ENCODE measurements around the gene ZNF823. TPM values are rescaled to one million over a fixed set of nuclear protein-coding genes. Genes with fewer than 3 reads are reported as not detected.
A peak's percentile ranks its signal among the peaks of the same experiment; 100 is the strongest.
"Not testable (repeated sequence)": the region's sequence is repeated elsewhere in the genome, so short reads cannot be mapped to it uniquely, and the experiment has no call there.

The ZNF823 gene
- total RNA-seq, result 1 to 10 TPM; 4.0 to 4.9 TPM

GRCh38 chr19:11738746-11739620, at the start of gene ZNF823:
Gene ZNF823 (minus strand): TSS chr19:11738946. CDS start chr19:11738819, 127 bp downstream.
- peak; percentile 97 for DNase-seq
- CTCF ChIA-PET, result interaction anchor here (0.8 to 1.0 kb wide), 2 partner anchors 39 to 179 kb away, joined by 3 read pairs; no protein-coding TSS in a partner anchor
- Mint-ChIP-seq H3K36me3 (ENCODE audit: low read depth) (peaks cover 20% of the 10 kb centered on the region), H3K4me1 (peaks cover 22% of the 10 kb centered on the region), H3K27ac (peak within 1 kb of the TSS; percentile 93), H3K4me3 (peak within 1 kb of the TSS; percentile 99), H3K27me3 (peaks cover 1% of the 10 kb centered on the region), H3K9me3 (peaks cover 12% of the 10 kb centered on the region)
- POLR2A ChIA-PET, result interaction anchor here (0.9 to 1.3 kb wide), 3 partner anchors 28 to 249 kb away, joined by 3 to 7 read pairs (median 3); partner anchors contain the start of gene ZNF441

GRCh38 chr19:11787536-11787935, 48.8 kb upstream of the ZNF823 start:
- H3K36me3 Mint-ChIP-seq (ENCODE audit: low read depth), result peaks cover 23% of the 10 kb centered on the region
- H3K4me3 Mint-ChIP-seq, result no peak overlapping the region
- H3K4me1 Mint-ChIP-seq, result no peaks in the 10 kb centered on the region
- CTCF ChIA-PET, result no interaction called here
- H3K27ac Mint-ChIP-seq, result no peak overlapping the region
- H3K27me3 Mint-ChIP-seq, result no peaks in the 10 kb centered on the region
- H3K9me3 Mint-ChIP-seq, result peaks cover 61% of the 10 kb centered on the region
- POLR2A ChIA-PET, result no interaction called here
- DNase-seq, result no peak

- no peak overlapping the region for H3K4me3 Mint-ChIP-seq
- peaks cover 46% of the 10 kb centered on the region for H3K36me3 Mint-ChIP-seq (ENCODE audit: low read depth)
- H3K9me3 Mint-ChIP-seq, result peaks cover 63% of the 10 kb centered on the region
- POLR2A ChIA-PET, result no interaction called here
- H3K4me1 Mint-ChIP-seq, result no peaks in the 10 kb centered on the region
- H3K27me3 Mint-ChIP-seq, result no peaks in the 10 kb centered on the region
- no peak overlapping the region for H3K27ac Mint-ChIP-seq
- DNase-seq, result no peak
- CTCF ChIA-PET, result no interaction called here
These were observed 45.6 kb upstream of the ZNF823 start for GRCh38 chr19:11784356-11784755.

- CTCF ChIA-PET, result no interaction called here
- Mint-ChIP-seq H3K27ac (no peak overlapping the region), H3K9me3 (peaks cover 60% of the 10 kb centered on the region), H3K36me3 (ENCODE audit: low read depth) (peaks cover 52% of the 10 kb centered on the region), H3K4me1 (no peaks in the 10 kb centered on the region), H3K4me3 (no peak overlapping the region), H3K27me3 (no peaks in the 10 kb centered on the region)
- no peak for DNase-seq
- POLR2A ChIA-PET, result no interaction called here
These were observed 45.0 kb upstream of the ZNF823 start for GRCh38 chr19:11783767-11784166.

GRCh38 chr19:11781295-11782057, 42.7 kb upstream of the ZNF823 start:
- H3K27ac Mint-ChIP-seq, result no peak overlapping the region
- H3K27me3 Mint-ChIP-seq, result no peaks in the 10 kb centered on the region
- CTCF ChIA-PET, result no interaction called here
- H3K4me1 Mint-ChIP-seq, result no peaks in the 10 kb centered on the region
- peaks cover 58% of the 10 kb centered on the region for H3K9me3 Mint-ChIP-seq
- DNase-seq, result no peak
- H3K36me3 Mint-ChIP-seq (ENCODE audit: low read depth), result peaks cover 70% of the 10 kb centered on the region
- POLR2A ChIA-PET, result no interaction called here
- H3K4me3 Mint-ChIP-seq, result no peak overlapping the region

GRCh38 chr19:11780431-11781020, 41.8 kb upstream of the ZNF823 start:
- Mint-ChIP-seq H3K27me3 (no peaks in the 10 kb centered on the region), H3K27ac (no peak overlapping the region), H3K4me1 (no peaks in the 10 kb centered on the region), H3K36me3 (ENCODE audit: low read depth) (peaks cover 77% of the 10 kb centered on the region), H3K9me3 (peaks cover 61% of the 10 kb centered on the region), H3K4me3 (no peak overlapping the region)
- ChIA-PET CTCF (no interaction called here), POLR2A (no interaction called here)
- DNase-seq, result no peak

GRCh38 chr19:11776669-11777068, 37.9 kb upstream of the ZNF823 start:
- H3K9me3 Mint-ChIP-seq, result peaks cover 64% of the 10 kb centered on the region
- H3K4me1 Mint-ChIP-seq, DNase-seq, CTCF ChIA-PET, H3K27me3 Mint-ChIP-seq, H3K4me3 Mint-ChIP-seq, H3K27ac Mint-ChIP-seq, POLR2A ChIA-PET: not testable (repeated sequence)
- peaks cover 82% of the 10 kb centered on the region for H3K36me3 Mint-ChIP-seq (ENCODE audit: low read depth)

- H3K4me3 Mint-ChIP-seq, DNase-seq, CTCF ChIA-PET, H3K27ac Mint-ChIP-seq, POLR2A ChIA-PET, H3K27me3 Mint-ChIP-seq: not testable (repeated sequence)
- Mint-ChIP-seq H3K9me3 (peaks cover 57% of the 10 kb centered on the region), H3K36me3 (ENCODE audit: low read depth) (peaks cover 68% of the 10 kb centered on the region), H3K4me1 (peaks cover 18% of the 10 kb centered on the region)
These were observed 32.8 kb upstream of the ZNF823 start for GRCh38 chr19:11771520-11771919.

- POLR2A ChIA-PET, result no interaction called here
- Mint-ChIP-seq H3K4me1 (peaks cover 20% of the 10 kb centered on the region), H3K4me3 (no peak overlapping the region), H3K9me3 (peaks cover 53% of the 10 kb centered on the region), H3K27ac (no peak overlapping the region), H3K27me3 (peaks cover 1% of the 10 kb centered on the region), H3K36me3 (ENCODE audit: low read depth) (peaks cover 61% of the 10 kb centered on the region)
- CTCF ChIA-PET, result no interaction called here
- DNase-seq, result no peak
These were observed 31.2 kb upstream of the ZNF823 start for GRCh38 chr19:11769995-11770394.

- Mint-ChIP-seq H3K27ac (peak overlapping the region; percentile 80), H3K4me3 (peak overlapping the region; percentile 94), H3K36me3 (ENCODE audit: low read depth) (peaks cover 48% of the 10 kb centered on the region), H3K27me3 (peaks cover 2% of the 10 kb centered on the region), H3K4me1 (peaks cover 20% of the 10 kb centered on the region), H3K9me3 (peaks cover 50% of the 10 kb centered on the region)
- ChIA-PET POLR2A (interaction anchor here (0.9 to 1.4 kb wide), 5 partner anchors 30 to 396 kb away, joined by 3 to 6 read pairs (median 3); partner anchors contain the start of gene ZNF491), CTCF (no interaction called here)
- peak; percentile 32 for DNase-seq
These were observed 28.9 kb upstream of the ZNF823 start for GRCh38 chr19:11767633-11768133.

- H3K4me1 Mint-ChIP-seq, result peaks cover 20% of the 10 kb centered on the region
- peaks cover 2% of the 10 kb centered on the region for H3K27me3 Mint-ChIP-seq
- peak within 1 kb of the TSS; percentile 91 for H3K27ac Mint-ChIP-seq
- POLR2A ChIA-PET, result interaction anchor here (0.6 to 1.4 kb wide), 10 partner anchors 28 to 567 kb away, joined by 3 to 7 read pairs (median 3); partner anchors contain the start of genes ZNF491, ZNF563 and ZNF823
- peak; percentile 94 for DNase-seq
- H3K4me3 Mint-ChIP-seq, result peak within 1 kb of the TSS; percentile 94
- CTCF ChIA-PET, result interaction anchor here (0.9 to 1.7 kb wide), 3 partner anchors 31 to 157 kb away, joined by 3 read pairs; partner anchors contain the start of gene ZNF491
- H3K36me3 Mint-ChIP-seq (ENCODE audit: low read depth), result peaks cover 42% of the 10 kb centered on the region
- H3K9me3 Mint-ChIP-seq, result peaks cover 51% of the 10 kb centered on the region
These were observed 28.1 kb upstream of the ZNF823 start, which contains the start of gene ZNF441 for GRCh38 chr19:11766597-11767591. Gene ZNF441 (plus strand): TSS chr19:11767000. CDS start chr19:11767194, 194 bp downstream.

GRCh38 chr19:11763611-11764010, 24.9 kb upstream of the ZNF823 start:
- Mint-ChIP-seq H3K36me3 (ENCODE audit: low read depth) (peaks cover 23% of the 10 kb centered on the region), H3K9me3 (peaks cover 40% of the 10 kb centered on the region), H3K27me3 (peaks cover 2% of the 10 kb centered on the region), H3K27ac (no peak overlapping the region), H3K4me3 (no peak overlapping the region), H3K4me1 (peaks cover 18% of the 10 kb centered on the region)
- ChIA-PET POLR2A (interaction anchor here (0.6 to 0.9 kb wide), 2 partner anchors 62 to 601 kb away, joined by 3 read pairs; no protein-coding TSS in a partner anchor), CTCF (no interaction called here)
- DNase-seq, result no peak

All from activated CD4-positive, alpha-beta memory T cell treated with anti-CD3 and anti-CD28 coated beads, Interleukin-2, amount 10 ng/mL, durations not matched to agents 7 days and 5 days (primary cell).